ENCODE measurements around the gene ME1.

Gene ME1

DNA sequence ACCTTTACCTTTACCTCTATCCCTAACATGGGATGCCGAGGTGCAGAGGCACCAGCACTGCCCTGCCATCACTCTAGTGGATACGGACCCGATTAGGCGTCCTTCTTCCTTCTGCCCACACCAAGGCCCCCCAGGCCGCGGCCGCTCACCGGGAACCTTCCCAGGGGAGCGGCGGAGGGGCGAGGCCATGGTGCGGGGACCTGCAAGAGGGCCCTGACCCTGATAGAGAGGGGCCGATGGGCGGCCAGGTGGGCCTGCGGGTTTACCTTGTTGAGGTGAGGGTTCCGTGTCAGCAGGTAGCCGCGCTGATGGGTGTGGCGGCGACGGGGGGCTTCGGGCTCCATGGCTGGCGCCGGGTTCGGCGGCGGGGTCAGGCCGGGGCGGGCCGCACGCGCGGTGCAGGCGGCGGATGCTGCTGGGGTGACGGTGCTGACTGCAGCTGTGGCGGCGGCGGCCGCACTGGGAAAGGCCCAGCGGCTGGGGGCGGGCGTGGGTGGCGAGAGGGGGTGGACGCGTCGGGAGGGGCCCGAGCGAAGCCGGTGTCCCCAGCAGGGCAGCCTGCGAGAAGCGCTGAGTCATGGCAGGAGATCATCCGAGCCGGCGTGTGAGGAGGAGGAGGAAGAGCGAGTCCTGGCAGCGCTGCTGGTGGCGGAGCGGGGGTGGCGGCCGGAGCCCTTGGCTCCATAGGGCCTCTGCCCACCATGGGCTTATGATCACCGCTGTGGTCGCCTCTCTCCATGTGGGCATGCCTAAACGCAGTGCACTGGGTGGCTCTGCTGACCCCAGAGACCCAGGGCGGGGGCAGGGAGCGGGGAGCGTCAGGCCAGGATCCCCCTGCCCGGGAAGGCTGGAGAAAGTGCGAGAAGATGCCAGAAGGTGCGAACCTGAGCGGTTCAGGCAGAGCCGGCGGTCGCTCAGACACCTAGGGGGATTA, at the start of gene ME1:
Gene ME1 (minus strand): TSS at position 441 of the 934 bp plus-strand sequence. CDS start 97 bp downstream, at position 344.
- H3K4me2 ChIP-seq: no peak within 1 kb of the TSS
- H3K9me3 ChIP-seq: no peaks in the 10 kb centered on the region; the same call in 1 of the 2 replicates
- no peaks in the 10 kb centered on the region for H3K36me3 ChIP-seq
- no peak within 1 kb of the TSS for H3K9ac ChIP-seq
- no peaks in the 10 kb centered on the region for H3K4me1 ChIP-seq
- H3K27ac ChIP-seq: no peak within 1 kb of the TSS
- no peaks in the 10 kb centered on the region for H3K27me3 ChIP-seq
- H3K4me3 ChIP-seq: no peak within 1 kb of the TSS
- no peaks in the 10 kb centered on the region for H4K20me1 ChIP-seq
- TF ChIP-seq Cebpa-rat (IDR thresholded peaks at IDR 0.05): no peak

DNA sequence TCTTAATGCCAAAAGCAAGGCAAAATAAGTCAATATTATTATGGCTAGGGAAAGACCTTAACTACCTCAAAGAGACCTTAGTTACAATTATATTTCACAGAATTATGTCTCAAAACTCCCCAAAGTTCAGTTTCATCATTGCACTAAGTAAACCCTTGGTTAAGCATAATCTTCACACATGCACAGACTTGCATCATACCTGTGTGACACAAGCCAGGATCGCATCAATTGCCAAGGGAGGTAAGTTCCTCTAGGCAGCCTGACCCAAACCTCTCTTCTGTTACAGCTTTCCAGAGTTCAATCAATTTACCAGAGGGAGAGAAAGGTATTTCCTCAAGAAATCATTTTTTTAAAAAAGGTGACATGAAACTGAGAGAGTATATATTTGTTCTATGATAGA, 49.6 kb upstream of the ME1 start:
- H3K9ac ChIP-seq: no peak overlapping the region

DNA sequence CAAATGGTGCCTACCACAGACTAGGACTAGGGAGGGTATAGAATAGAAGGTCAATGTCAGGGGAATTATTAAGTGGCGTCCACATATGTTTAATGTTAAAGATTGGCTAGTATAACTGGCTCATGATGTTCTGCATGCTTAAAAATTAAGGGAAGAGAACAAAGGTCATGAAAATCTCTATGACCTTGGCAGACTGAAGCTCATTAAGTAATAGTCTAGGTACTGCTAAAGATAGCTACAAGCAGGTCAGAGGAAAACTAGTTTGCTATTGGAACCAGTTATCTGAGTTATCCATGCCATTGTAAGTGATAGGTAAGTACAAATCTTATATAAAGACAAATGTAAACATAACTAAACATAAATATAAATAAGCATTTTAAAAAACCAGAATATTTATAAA, 48.5 kb upstream of the ME1 start:
- no peak for TF ChIP-seq Cebpa-rat (IDR thresholded peaks at IDR 0.05)
- H3K9ac ChIP-seq: no peak overlapping the region
- no peaks in the 10 kb centered on the region for H3K4me1 ChIP-seq
- no peak overlapping the region for H3K4me3 ChIP-seq
- H3K4me2 ChIP-seq: no peak overlapping the region
- no peak overlapping the region for H3K27ac ChIP-seq
- H4K20me1 ChIP-seq: no peaks in the 10 kb centered on the region
- no peaks in the 10 kb centered on the region for H3K27me3 ChIP-seq
- no peaks in the 10 kb centered on the region for H3K36me3 ChIP-seq
- no peaks in the 10 kb centered on the region for H3K9me3 ChIP-seq

More for the DNA sequence above, 49.6 kb upstream of the ME1 start:
- no peaks in the 10 kb centered on the region for H4K20me1 ChIP-seq
- H3K27ac ChIP-seq: no peak overlapping the region
- no peaks in the 10 kb centered on the region for H3K27me3 ChIP-seq
- no peaks in the 10 kb centered on the region for H3K36me3 ChIP-seq
- H3K4me2 ChIP-seq: no peak overlapping the region
- TF ChIP-seq Cebpa-rat (IDR thresholded peaks at IDR 0.05): no peak
- no peaks in the 10 kb centered on the region for H3K9me3 ChIP-seq
- no peak overlapping the region for H3K4me3 ChIP-seq
- H3K4me1 ChIP-seq: no peaks in the 10 kb centered on the region

DNA sequence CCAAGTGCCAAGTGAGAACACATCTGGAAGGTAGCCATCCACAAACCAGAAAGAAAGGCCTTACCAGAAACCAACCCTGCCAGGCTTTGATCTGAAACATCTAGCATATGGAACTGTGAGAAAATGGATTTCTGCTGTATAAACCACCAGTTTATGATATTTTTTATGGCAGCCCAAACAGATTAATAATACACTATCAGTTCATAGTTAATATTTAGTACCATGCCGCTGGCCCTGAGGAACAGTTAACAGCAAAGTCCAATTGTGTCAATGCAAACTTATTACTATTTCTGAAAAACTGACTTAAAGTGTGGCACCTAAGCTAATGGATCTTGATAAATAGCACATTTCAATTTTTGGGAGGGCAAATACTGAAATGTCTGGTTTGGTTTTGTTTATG, 46.1 kb upstream of the ME1 start:
- Histone ChIP-seq H3K27me3 (no peaks in the 10 kb centered on the region), H3K4me3 (no peak overlapping the region), H3K27ac (no peak overlapping the region), H3K9ac (no peak overlapping the region), H4K20me1 (no peaks in the 10 kb centered on the region), H3K36me3 (no peaks in the 10 kb centered on the region), H3K9me3 (no peaks in the 10 kb centered on the region), H3K4me1 (no peaks in the 10 kb centered on the region), H3K4me2 (no peak overlapping the region)
- no peak for TF ChIP-seq Cebpa-rat (IDR thresholded peaks at IDR 0.05)

DNA sequence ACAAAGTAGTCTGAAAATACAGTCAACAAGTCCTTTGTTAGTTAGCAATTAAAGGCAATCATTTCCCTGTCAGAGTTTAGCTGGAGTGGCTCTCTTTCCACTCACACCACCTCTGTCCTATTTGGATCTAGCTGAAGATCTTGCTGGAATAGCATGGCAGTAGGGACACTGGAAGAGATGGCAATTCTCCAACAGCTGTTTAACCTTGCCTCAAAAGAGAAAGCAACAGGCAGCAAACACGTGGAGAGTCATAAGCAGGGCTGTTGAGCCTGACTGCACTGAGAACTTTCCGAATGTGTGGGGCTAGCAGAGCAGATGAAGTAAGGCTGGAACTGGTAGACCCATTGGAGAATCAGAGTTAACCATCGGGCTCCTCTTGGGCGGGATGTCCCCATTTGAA, 43.5 kb upstream of the ME1 start:
- Histone ChIP-seq H3K4me2 (no peak overlapping the region), H3K9ac (no peak overlapping the region), H3K4me1 (no peaks in the 10 kb centered on the region), H3K27ac (no peak overlapping the region), H3K36me3 (no peaks in the 10 kb centered on the region), H4K20me1 (no peaks in the 10 kb centered on the region), H3K4me3 (no peak overlapping the region), H3K27me3 (no peaks in the 10 kb centered on the region), H3K9me3 (no peaks in the 10 kb centered on the region)
- TF ChIP-seq Cebpa-rat (IDR thresholded peaks at IDR 0.05): no peak

DNA sequence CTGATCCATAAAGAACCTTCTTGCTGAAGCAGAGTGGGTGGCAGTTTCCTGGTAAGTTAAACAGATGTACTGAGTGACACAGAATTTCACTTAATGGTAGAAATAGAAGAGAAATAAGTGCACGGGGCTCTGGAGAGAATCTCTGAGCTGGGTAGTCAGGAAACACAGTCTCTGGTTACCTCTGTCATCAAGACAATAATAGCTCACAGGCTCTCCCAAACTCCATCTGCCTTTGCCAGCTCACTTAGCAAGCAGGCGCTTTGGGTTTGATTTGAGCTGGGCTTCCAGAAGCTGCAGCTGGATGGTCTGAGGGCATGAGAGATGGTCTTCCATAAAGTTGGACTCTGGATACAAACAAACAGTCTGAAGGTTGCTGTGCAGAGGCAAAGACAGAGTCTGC, 41.9 kb upstream of the ME1 start:
- Histone ChIP-seq H3K9me3 (no peaks in the 10 kb centered on the region), H3K4me1 (no peaks in the 10 kb centered on the region), H4K20me1 (no peaks in the 10 kb centered on the region), H3K4me3 (no peak overlapping the region), H3K9ac (no peak overlapping the region), H3K4me2 (no peak overlapping the region), H3K36me3 (no peaks in the 10 kb centered on the region), H3K27me3 (no peaks in the 10 kb centered on the region), H3K27ac (no peak overlapping the region)
- TF ChIP-seq Cebpa-rat (IDR thresholded peaks at IDR 0.05): no peak

DNA sequence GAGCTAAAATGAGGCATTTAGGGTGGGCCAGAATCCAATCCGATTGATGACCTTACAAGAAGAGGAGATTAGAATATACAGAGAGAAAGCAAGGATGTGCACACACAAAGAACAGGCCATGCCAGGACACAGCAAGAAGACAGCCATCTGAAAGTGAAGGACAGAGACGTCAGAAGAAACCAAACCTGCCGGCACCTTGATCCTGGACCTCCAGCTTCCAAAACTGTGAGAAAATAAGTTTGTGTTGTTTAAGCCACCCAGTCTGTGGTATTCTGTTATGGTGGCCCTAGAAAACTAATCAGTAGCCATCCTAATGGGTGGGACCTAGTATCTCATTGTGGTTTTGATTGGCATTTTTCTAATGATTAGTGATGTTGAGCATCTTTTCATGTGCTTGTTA, 39.7 kb upstream of the ME1 start:
- Histone ChIP-seq H3K9me3 (no peaks in the 10 kb centered on the region), H3K27ac (no peak overlapping the region), H3K4me1 (no peaks in the 10 kb centered on the region), H3K9ac (no peak overlapping the region), H3K4me2 (no peak overlapping the region), H3K36me3 (no peaks in the 10 kb centered on the region), H3K27me3 (no peaks in the 10 kb centered on the region), H4K20me1 (no peaks in the 10 kb centered on the region), H3K4me3 (no peak overlapping the region)
- no peak for TF ChIP-seq Cebpa-rat (IDR thresholded peaks at IDR 0.05)

DNA sequence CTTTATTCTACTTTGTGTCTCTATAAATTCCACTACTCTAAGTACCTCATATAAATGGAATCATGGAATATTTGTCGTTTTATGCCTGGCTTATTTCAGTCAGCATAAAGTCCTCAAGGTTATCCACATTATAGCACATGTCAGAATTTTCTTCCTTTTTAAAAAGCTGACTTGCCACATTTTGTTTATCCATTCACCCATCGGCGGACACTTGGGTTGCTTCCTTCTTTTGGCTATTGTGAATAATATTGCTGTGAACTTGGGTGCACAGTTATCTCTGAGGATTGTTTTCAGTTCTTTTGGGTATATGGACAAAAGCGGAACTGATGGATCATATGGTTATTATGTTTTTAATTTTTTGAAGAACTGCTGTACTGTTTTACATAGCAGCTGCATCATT, 39.1 kb upstream of the ME1 start:
- no peaks in the 10 kb centered on the region for H3K9me3 ChIP-seq
- no peak overlapping the region for H3K27ac ChIP-seq
- H4K20me1 ChIP-seq: no peaks in the 10 kb centered on the region
- H3K9ac ChIP-seq: no peak overlapping the region
- H3K36me3 ChIP-seq: no peaks in the 10 kb centered on the region
- H3K4me2 ChIP-seq: no peak overlapping the region
- no peak for TF ChIP-seq Cebpa-rat (IDR thresholded peaks at IDR 0.05)
- no peaks in the 10 kb centered on the region for H3K27me3 ChIP-seq
- no peaks in the 10 kb centered on the region for H3K4me1 ChIP-seq
- no peak overlapping the region for H3K4me3 ChIP-seq

DNA sequence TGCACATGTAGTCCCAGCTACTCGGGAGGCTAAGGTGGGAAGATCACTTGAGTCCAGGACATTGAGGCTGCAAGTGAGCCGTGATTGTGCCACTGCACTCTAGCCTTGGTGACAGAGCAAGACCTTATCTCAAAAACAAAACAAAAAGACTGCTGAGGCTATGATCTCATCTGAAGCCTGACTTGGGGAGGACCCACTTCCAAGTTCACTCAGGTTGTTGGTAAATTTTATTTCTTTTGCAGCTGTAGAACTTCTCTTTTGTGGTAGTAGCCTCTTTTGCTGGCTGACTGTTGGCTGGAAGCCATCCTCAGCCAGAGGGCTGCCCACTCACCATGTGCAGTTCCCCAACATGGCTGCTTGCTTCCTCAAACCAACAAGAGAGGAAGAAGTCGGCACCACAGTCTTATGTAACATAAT, 36.8 kb upstream of the ME1 start:
- no peak overlapping the region for H3K4me2 ChIP-seq
- no peaks in the 10 kb centered on the region for H4K20me1 ChIP-seq
- no peak for TF ChIP-seq Cebpa-rat (IDR thresholded peaks at IDR 0.05)
- H3K27ac ChIP-seq: no peak overlapping the region
- H3K9ac ChIP-seq: no peak overlapping the region
- H3K9me3 ChIP-seq: no peaks in the 10 kb centered on the region
- no peaks in the 10 kb centered on the region for H3K27me3 ChIP-seq
- H3K4me1 ChIP-seq: no peaks in the 10 kb centered on the region
- no peak overlapping the region for H3K4me3 ChIP-seq
- no peaks in the 10 kb centered on the region for H3K36me3 ChIP-seq

DNA sequence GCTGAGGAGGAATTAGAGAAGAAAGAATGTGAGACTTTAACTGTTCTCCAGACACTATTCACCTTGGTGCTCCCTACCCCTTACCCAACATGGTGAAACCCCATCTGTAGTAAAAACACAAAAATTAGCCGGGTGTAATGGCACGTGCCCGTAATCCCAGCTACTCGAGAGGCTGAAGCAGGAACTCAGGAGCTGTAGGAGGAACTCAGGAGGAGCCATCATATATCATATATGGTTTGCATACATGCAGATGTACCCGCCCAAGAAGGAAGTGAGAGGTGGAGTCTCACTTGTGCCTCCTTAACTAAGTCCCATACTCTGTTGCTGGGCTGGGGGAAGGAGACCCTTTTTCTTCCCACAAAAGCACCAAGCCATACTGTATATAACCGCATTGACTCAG, 35.5 kb upstream of the ME1 start:
- H3K9me3 ChIP-seq: no peaks in the 10 kb centered on the region
- H3K9ac ChIP-seq: no peak overlapping the region
- H3K27ac ChIP-seq: no peak overlapping the region
- H3K4me1 ChIP-seq: no peaks in the 10 kb centered on the region
- H3K4me3 ChIP-seq: no peak overlapping the region
- no peak overlapping the region for H3K4me2 ChIP-seq
- no peaks in the 10 kb centered on the region for H3K27me3 ChIP-seq
- no peaks in the 10 kb centered on the region for H4K20me1 ChIP-seq
- no peak for TF ChIP-seq Cebpa-rat (IDR thresholded peaks at IDR 0.05)
- H3K36me3 ChIP-seq: no peaks in the 10 kb centered on the region

Data from BLaER1 (cell line).